Measurements from ENCODE around the gene ENOX1.

Gene ENOX1

GRCh38 chr13:43293561-43293960, 493.2 kb downstream of the ENOX1 start:
- Histone ChIP-seq H3K79me1 (replicated peaks; ENCODE audit: low read length, poor library complexity, severe bottlenecking) (no peaks in the 10 kb centered on the region), H3K18ac (ENCODE audit: low read depth in 1 of 2, low read length in 2 of 2) (peak overlapping the region in 1 of 2 experiments; percentile 26), H3K4me1 (ENCODE audit: control insufficient read depth, insufficient read depth, low read depth, low read length) (peaks cover 12% of the 10 kb centered on the region), H2AFZ (ENCODE audit: low read depth, low read length) (no peak overlapping the region), H3K23ac (ENCODE audit: low read length in 2 of 2) (no peak overlapping the region), H2BK120ac (ENCODE audit: low read depth, low read length) (no peak overlapping the region), H3K9me3 (ENCODE audit: control insufficient read depth, low read length) (no peaks in the 10 kb centered on the region), H2BK5ac (ENCODE audit: low read depth, low read length, poor library complexity, severe bottlenecking) (no peak overlapping the region), H2BK12ac (ENCODE audit: low read length in 2 of 2) (peak overlapping the region in 1 of 2 experiments; percentile 94), H3K27me3 (ENCODE audit: control insufficient read depth in 1 of 2, insufficient read depth in 1 of 2, low read length in 2 of 2) (no peaks in the 10 kb centered on the region), H3K4me2 (ENCODE audit: low read length, poor library complexity, severe bottlenecking) (no peak overlapping the region), H2AK5ac (ENCODE audit: low read length, severe bottlenecking) (no peak overlapping the region), H3K27ac (ENCODE audit: low read length, poor library complexity, severe bottlenecking) (no peak overlapping the region), H3K9ac (ENCODE audit: low read length) (no peak overlapping the region), H3K4ac (ENCODE audit: low read depth in 1 of 2, low read length in 2 of 2) (no peak overlapping the region), H3K4me3 (ENCODE audit: insufficient read depth in 1 of 2, low read depth in 1 of 2, low read length in 2 of 2) (no peak overlapping the region), H4K91ac (ENCODE audit: low read length) (no peak overlapping the region), H2BK15ac (ENCODE audit: low read depth, poor library complexity, severe bottlenecking) (no peak overlapping the region), H3K14ac (ENCODE audit: low read length in 2 of 2) (no peak overlapping the region), H3K36me3 (ENCODE audit: control insufficient read depth in 1 of 2, insufficient read depth in 2 of 2, low read depth in 1 of 2, low read length in 2 of 2) (peaks cover 0 to 20% of the 10 kb centered on the region in 2 experiments), H4K8ac (ENCODE audit: low read length) (no peak overlapping the region)
- WGBS, result no CpG with 5 or more reads among the region's 1 CpG
- DNase-seq, result no peak

GRCh38 chr13:43293008-43293407, 493.8 kb downstream of the ENOX1 start:
- Histone ChIP-seq H3K4me2 (ENCODE audit: low read length, poor library complexity, severe bottlenecking) (no peak overlapping the region), H3K27ac (ENCODE audit: low read length, poor library complexity, severe bottlenecking) (no peak overlapping the region), H4K91ac (ENCODE audit: low read length) (peak overlapping the region; percentile 15), H3K4ac (ENCODE audit: low read depth in 1 of 2, low read length in 2 of 2) (peak overlapping the region in 1 of 2 experiments; percentile 14), H2BK12ac (ENCODE audit: low read length in 2 of 2) (peak overlapping the region; percentile 69 to 94), H3K4me3 (ENCODE audit: insufficient read depth in 1 of 2, low read depth in 1 of 2, low read length in 2 of 2) (no peak overlapping the region), H4K8ac (ENCODE audit: low read length) (no peak overlapping the region), H3K27me3 (ENCODE audit: control insufficient read depth in 1 of 2, insufficient read depth in 1 of 2, low read length in 2 of 2) (no peaks in the 10 kb centered on the region), H3K18ac (ENCODE audit: low read depth in 1 of 2, low read length in 2 of 2) (peak overlapping the region; percentile 2 to 26), H3K79me1 (replicated peaks; ENCODE audit: low read length, poor library complexity, severe bottlenecking) (no peaks in the 10 kb centered on the region), H2BK120ac (ENCODE audit: low read depth, low read length) (no peak overlapping the region), H3K9ac (ENCODE audit: low read length) (no peak overlapping the region), H3K23ac (ENCODE audit: low read length in 2 of 2) (peak overlapping the region in 1 of 2 experiments; percentile 66), H2AFZ (ENCODE audit: low read depth, low read length) (no peak overlapping the region), H3K4me1 (ENCODE audit: control insufficient read depth, insufficient read depth, low read depth, low read length) (peaks cover 12% of the 10 kb centered on the region), H2BK5ac (ENCODE audit: low read depth, low read length, poor library complexity, severe bottlenecking) (no peak overlapping the region), H3K14ac (ENCODE audit: low read length in 2 of 2) (peak overlapping the region in 1 of 2 experiments; percentile 85), H3K9me3 (ENCODE audit: control insufficient read depth, low read length) (no peaks in the 10 kb centered on the region), H2BK15ac (ENCODE audit: low read depth, poor library complexity, severe bottlenecking) (no peak overlapping the region), H2AK5ac (ENCODE audit: low read length, severe bottlenecking) (peak overlapping the region; percentile 5), H3K36me3 (ENCODE audit: control insufficient read depth in 1 of 2, insufficient read depth in 2 of 2, low read depth in 1 of 2, low read length in 2 of 2) (peaks cover 0 to 19% of the 10 kb centered on the region in 2 experiments)
- 77% methylated on average over 2 of the region's 2 CpGs for WGBS
- DNase-seq, result no peak

- peaks cover 14% of the 10 kb centered on the region for H3K4me1 ChIP-seq (ENCODE audit: control insufficient read depth, insufficient read depth, low read depth, low read length)
- no peaks in the 10 kb centered on the region for H3K79me1 ChIP-seq (replicated peaks; ENCODE audit: low read length, poor library complexity, severe bottlenecking)
- H2BK15ac ChIP-seq (ENCODE audit: low read depth, poor library complexity, severe bottlenecking), result no peak overlapping the region
- H2BK120ac ChIP-seq (ENCODE audit: low read depth, low read length), result no peak overlapping the region
- no peak overlapping the region for H3K4me3 ChIP-seq (ENCODE audit: insufficient read depth in 1 of 2, low read depth in 1 of 2, low read length in 2 of 2)
- H3K4me2 ChIP-seq (ENCODE audit: low read length, poor library complexity, severe bottlenecking), result no peak overlapping the region
- H3K27me3 ChIP-seq (ENCODE audit: control insufficient read depth in 1 of 2, insufficient read depth in 1 of 2, low read length in 2 of 2), result no peaks in the 10 kb centered on the region
- H2AFZ ChIP-seq (ENCODE audit: low read depth, low read length), result no peak overlapping the region
- H3K4ac ChIP-seq (ENCODE audit: low read depth in 1 of 2, low read length in 2 of 2), result no peak overlapping the region
- no peak overlapping the region for H3K18ac ChIP-seq (ENCODE audit: low read depth in 1 of 2, low read length in 2 of 2)
- H2BK5ac ChIP-seq (ENCODE audit: low read depth, low read length, poor library complexity, severe bottlenecking), result no peak overlapping the region
- H2AK5ac ChIP-seq (ENCODE audit: low read length, severe bottlenecking), result no peak overlapping the region
- H4K91ac ChIP-seq (ENCODE audit: low read length), result no peak overlapping the region
- peaks cover 0 to 10% of the 10 kb centered on the region in 2 experiments for H3K36me3 ChIP-seq (ENCODE audit: control insufficient read depth in 1 of 2, insufficient read depth in 2 of 2, low read depth in 1 of 2, low read length in 2 of 2)
- H2BK12ac ChIP-seq (ENCODE audit: low read length in 2 of 2), result peak overlapping the region in 1 of 2 experiments; percentile 6
- no peak overlapping the region for H4K8ac ChIP-seq (ENCODE audit: low read length)
- 100% methylated on average over 4 of the region's 5 CpGs for WGBS
- no peak overlapping the region for H3K27ac ChIP-seq (ENCODE audit: low read length, poor library complexity, severe bottlenecking)
- H3K9me3 ChIP-seq (ENCODE audit: control insufficient read depth, low read length), result no peaks in the 10 kb centered on the region
- H3K23ac ChIP-seq (ENCODE audit: low read length in 2 of 2), result no peak overlapping the region
- H3K9ac ChIP-seq (ENCODE audit: low read length), result no peak overlapping the region
- no peak overlapping the region for H3K14ac ChIP-seq (ENCODE audit: low read length in 2 of 2)
- DNase-seq, result no peak
Measured at GRCh38 chr13:43291287-43292060, 495.3 kb downstream of the ENOX1 start.

GRCh38 chr13:43289470-43290255, 497.1 kb downstream of the ENOX1 start:
- H2BK120ac ChIP-seq (ENCODE audit: low read depth, low read length), result no peak overlapping the region
- H3K4me3 ChIP-seq (ENCODE audit: insufficient read depth in 1 of 2, low read depth in 1 of 2, low read length in 2 of 2), result no peak overlapping the region
- H3K27ac ChIP-seq (ENCODE audit: low read length, poor library complexity, severe bottlenecking), result no peak overlapping the region
- 53% methylated on average over 5 of the region's 6 CpGs for WGBS
- peaks cover 0 to 4% of the 10 kb centered on the region in 2 experiments for H3K36me3 ChIP-seq (ENCODE audit: control insufficient read depth in 1 of 2, insufficient read depth in 2 of 2, low read depth in 1 of 2, low read length in 2 of 2)
- no peak overlapping the region for H3K14ac ChIP-seq (ENCODE audit: low read length in 2 of 2)
- H4K91ac ChIP-seq (ENCODE audit: low read length), result no peak overlapping the region
- H2BK15ac ChIP-seq (ENCODE audit: low read depth, poor library complexity, severe bottlenecking), result no peak overlapping the region
- no peak overlapping the region for H3K9ac ChIP-seq (ENCODE audit: low read length)
- no peak overlapping the region for H2BK5ac ChIP-seq (ENCODE audit: low read depth, low read length, poor library complexity, severe bottlenecking)
- H3K23ac ChIP-seq (ENCODE audit: low read length in 2 of 2), result no peak overlapping the region
- DNase-seq, result no peak
- peaks cover 14% of the 10 kb centered on the region for H3K4me1 ChIP-seq (ENCODE audit: control insufficient read depth, insufficient read depth, low read depth, low read length)
- no peaks in the 10 kb centered on the region for H3K79me1 ChIP-seq (replicated peaks; ENCODE audit: low read length, poor library complexity, severe bottlenecking)
- no peaks in the 10 kb centered on the region for H3K9me3 ChIP-seq (ENCODE audit: control insufficient read depth, low read length)
- H2AK5ac ChIP-seq (ENCODE audit: low read length, severe bottlenecking), result no peak overlapping the region
- no peak overlapping the region for H3K18ac ChIP-seq (ENCODE audit: low read depth in 1 of 2, low read length in 2 of 2)
- no peak overlapping the region for H4K8ac ChIP-seq (ENCODE audit: low read length)
- H2BK12ac ChIP-seq (ENCODE audit: low read length in 2 of 2), result no peak overlapping the region
- H2AFZ ChIP-seq (ENCODE audit: low read depth, low read length), result no peak overlapping the region
- H3K27me3 ChIP-seq (ENCODE audit: control insufficient read depth in 1 of 2, insufficient read depth in 1 of 2, low read length in 2 of 2), result no peaks in the 10 kb centered on the region
- no peak overlapping the region for H3K4ac ChIP-seq (ENCODE audit: low read depth in 1 of 2, low read length in 2 of 2)
- no peak overlapping the region for H3K4me2 ChIP-seq (ENCODE audit: low read length, poor library complexity, severe bottlenecking)

Data from mesenchymal stem cell (in vitro differentiated cells and primary cell).